HG02763 (cell line): ENCODE results near the gene SLC46A2.

ENCODE experiments used
- ATAC-seq: cut with Tn5 transposase; IDR thresholded peaks from one replicate; pipeline ENCODE4 v1.9.1; 2021; ENCODE audit warnings: mild to moderate bottlenecking, moderate library complexity; ENCODE audit not compliant: unreplicated experiment

SLC46A2 gene

DNA sequence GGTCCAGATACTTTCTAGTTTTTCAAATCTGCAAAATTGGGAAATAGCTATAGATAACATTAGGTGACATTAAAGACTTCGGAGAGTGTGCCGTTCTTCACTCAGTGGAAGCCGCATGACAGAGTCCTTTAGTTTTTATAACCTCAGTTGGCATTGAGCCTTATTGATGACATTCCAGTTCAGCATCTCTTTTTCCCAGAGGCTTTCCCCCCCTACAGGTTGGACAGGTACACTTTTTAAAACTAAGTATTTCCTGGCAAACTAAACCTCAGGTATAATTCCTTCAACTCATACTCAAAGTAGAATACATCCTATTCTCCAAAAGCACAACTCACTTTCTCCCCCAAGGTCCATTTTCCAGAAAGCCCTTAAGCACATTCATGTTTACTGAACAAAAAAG, 58.7 kb downstream of the SLC46A2 start:
- ATAC-seq: no peak

DNA sequence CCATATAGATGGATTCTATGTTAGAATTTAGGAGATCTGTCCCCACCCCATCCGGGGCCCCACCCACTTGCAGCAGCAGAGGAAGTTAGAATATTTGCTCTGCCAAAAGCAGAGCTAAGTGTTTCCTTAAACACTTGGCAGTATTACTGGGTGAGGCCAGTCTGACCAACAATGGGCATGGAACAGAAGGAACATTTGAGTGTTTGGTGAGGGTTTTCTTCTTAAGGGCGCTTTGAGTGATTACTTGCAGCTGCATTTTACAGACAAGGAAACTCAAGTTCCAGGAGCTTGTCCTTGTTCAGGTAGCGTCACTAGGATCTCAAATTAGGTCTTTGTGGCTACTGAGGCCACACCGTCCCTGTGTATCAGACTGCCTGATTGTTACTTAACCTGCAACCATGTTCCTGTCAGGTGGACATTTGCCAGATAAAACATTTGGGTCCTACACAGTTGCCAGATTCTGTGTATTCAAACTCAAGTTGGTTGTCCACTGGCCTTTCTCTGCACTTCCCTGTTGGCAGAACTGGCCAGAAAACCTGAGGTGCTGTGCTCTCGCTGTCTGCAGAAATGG, 59.3 kb downstream of the SLC46A2 start:
- ATAC-seq: no peak
